Forelimb muscle (tissue), 1 donor: Measurements from ENCODE around the gene PDK2. TPM values are rescaled to one million over a fixed set of nuclear protein-coding genes. Genes with fewer than 3 reads are reported as not detected.
A peak's percentile ranks its signal among the peaks of the same experiment; 100 is the strongest.

Experiments
- DNase-seq: peaks from one replicate; pipeline ENCODE4 v3.0.0-alpha.2; 2013; ENCODE audit warnings: low read depth
- polyA plus RNA-seq: library from polyadenylated mRNA; unstranded; fragments of 120-200 nt; gene quantifications from one replicate; pipeline ENCODE4 v1.2.1, GENCODE V29; 2013; ENCODE audit not compliant: insufficient read length

Gene PDK2
- polyA plus RNA-seq, 1 donor, result 65.3 TPM

- DNase-seq, result no peak
Observed at GRCh38 chr17:50149417-50150353, 54.5 kb downstream of the PDK2 start.

- no peak for DNase-seq
Observed at GRCh38 chr17:50150354-50151040, 55.3 kb downstream of the PDK2 start, which contains the start of gene PPP1R9B. Gene PPP1R9B (minus strand): TSS chr17:50150677. CDS start chr17:50150513, 164 bp downstream.

- no peak for DNase-seq
Observed at GRCh38 chr17:50151041-50151936, 56.1 kb downstream of the PDK2 start.

GRCh38 chr17:50151937-50152547 lies 56.9 kb downstream of the PDK2 start:
- DNase-seq, result peak; percentile 87

GRCh38 chr17:50152736-50153135 lies 57.6 kb downstream of the PDK2 start:
- no peak for DNase-seq

- no peak for DNase-seq
Observed at GRCh38 chr17:50153650-50154575, 58.8 kb downstream of the PDK2 start.

GRCh38 chr17:50154604-50155003 lies 59.5 kb downstream of the PDK2 start:
- DNase-seq, result no peak

- DNase-seq, result no peak
Observed at GRCh38 chr17:50155115-50155819, 60.1 kb downstream of the PDK2 start.

GRCh38 chr17:50157891-50158290 lies 62.7 kb downstream of the PDK2 start:
- no peak for DNase-seq

GRCh38 chr17:50161023-50161910 lies 66.1 kb downstream of the PDK2 start:
- peak; percentile 84 for DNase-seq

Other genes with a start within 250 kb of the PDK2 start
- gene TAC4, start 247.3 kb upstream of the PDK2 start, polyA plus RNA-seq, result 1.8 TPM
- gene DLX4, start 126.2 kb upstream of the PDK2 start, polyA plus RNA-seq, result 0.20 TPM
- gene DLX3, start 100.1 kb upstream of the PDK2 start, polyA plus RNA-seq, result not detected
- 29.0 TPM for gene ITGA3, start 39.2 kb upstream of the PDK2 start, polyA plus RNA-seq
- gene SAMD14, start 34.8 kb downstream of the PDK2 start, polyA plus RNA-seq, result 4.3 TPM
- 40.7 TPM for gene PPP1R9B, start 55.3 kb downstream of the PDK2 start, polyA plus RNA-seq
- gene SGCA, start 70.7 kb downstream of the PDK2 start, polyA plus RNA-seq, result 368 TPM
- 3,500 TPM for gene COL1A1, start 106.3 kb downstream of the PDK2 start, polyA plus RNA-seq
- gene TMEM92, start 179.1 kb downstream of the PDK2 start, polyA plus RNA-seq, result 0.76 TPM